NCI-H1930 (cell line): ENCODE results near the gene MAP3K19.
"Not testable (repeated sequence)": the region's sequence is repeated elsewhere in the genome, so short reads cannot be mapped to it uniquely, and the experiment has no call there.

ENCODE experiments used
- DNase-seq, 2 experiments: peaks; one replicate each; lab custom pipeline; 2025; lab: John Stamatoyannopoulos, UW

MAP3K19 gene

GRCh38 chr2:134985061-134985460, 62.2 kb downstream of the MAP3K19 start:
- DNase-seq, result no peak

DNA sequence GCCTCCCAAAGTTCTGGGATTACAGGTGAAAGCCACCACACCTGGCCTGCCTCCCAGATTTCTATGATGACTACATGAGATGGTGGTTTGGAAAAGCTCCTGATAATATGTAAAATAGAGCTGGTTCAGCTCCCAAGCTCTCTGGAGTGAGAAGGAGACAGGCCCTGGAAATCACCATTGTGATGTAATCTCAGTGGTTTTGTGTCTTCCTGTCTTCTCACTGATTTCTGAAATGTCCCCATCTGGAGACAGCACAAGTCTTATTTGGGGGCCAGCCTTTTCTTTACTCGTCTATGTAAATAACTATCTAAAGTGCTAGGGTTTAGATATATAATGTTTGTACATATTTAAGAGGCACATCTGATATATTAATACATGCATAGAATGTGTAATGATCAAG, 64.6 kb downstream of the MAP3K19 start:
- DNase-seq, result no peak

DNA sequence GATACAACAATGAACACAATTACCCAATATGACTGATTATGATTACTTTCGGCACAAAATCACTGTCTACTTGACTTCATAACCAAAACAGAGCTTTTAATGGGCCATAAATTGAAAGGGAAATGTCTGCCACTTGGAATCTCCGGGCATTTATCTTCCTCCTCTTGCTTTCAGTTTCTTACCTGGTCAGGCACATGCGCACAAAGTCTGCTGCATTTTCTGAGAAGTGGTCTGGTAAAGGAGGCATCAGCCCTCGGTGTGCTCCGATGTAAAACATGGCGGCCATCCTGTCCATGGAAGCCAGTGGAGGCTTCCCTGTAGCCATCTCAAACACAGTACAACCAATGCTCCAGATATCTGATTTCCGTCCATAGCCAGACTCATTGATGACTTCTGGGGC, 66.6 kb downstream of the MAP3K19 start:
- no peak for DNase-seq

DNA sequence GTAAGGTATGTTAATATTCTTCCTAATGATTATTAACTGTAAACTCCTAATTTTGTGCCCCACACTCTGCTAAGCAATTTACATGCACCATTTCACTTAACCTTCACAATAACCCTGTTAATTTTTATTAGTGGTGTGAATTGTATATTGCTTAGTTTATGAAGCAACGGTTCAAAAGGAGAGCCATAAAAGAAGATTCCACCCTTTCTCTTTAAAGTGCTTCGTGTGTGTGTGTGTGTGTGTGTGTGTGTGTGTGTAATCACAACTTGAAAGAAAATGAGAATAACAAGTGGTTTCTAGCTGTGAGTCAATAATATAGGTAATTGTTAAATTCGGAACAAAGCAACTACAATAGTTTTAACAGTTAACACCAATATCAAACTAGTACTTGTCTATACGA, 68.0 kb downstream of the MAP3K19 start:
- no peak for DNase-seq

GRCh38 chr2:134977104-134977503, 70.1 kb downstream of the MAP3K19 start:
- not testable (repeated sequence) for DNase-seq

DNA sequence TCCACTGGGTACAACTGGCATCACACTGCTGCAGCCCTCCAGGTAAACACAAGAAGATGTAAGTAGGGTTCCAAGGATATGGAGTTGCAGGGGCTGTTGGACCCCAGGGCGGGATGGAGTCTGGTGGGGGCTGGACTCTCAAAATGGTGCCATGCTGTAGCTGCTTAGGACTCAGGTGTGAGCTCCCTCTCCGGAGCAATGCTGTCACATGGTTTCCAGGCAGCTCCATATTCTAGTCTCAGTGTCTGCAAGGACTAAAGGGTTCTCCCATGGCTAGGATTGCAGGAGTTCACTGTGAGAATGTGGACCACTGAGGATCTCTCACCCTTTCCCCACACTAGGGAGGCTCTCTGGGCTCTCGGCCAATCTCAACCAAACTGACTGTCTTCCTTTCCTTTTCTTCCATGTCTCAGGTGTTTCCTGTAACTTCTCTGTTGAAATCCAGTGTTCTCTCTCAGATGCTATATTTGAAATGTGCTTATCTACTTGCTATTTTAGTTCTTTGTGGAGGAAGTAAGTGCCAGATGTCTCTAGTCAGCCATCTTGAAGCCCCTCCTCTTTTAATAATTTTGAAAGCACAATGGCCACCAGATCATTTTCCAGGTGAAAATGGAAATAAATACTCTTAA, 71.1 kb downstream of the MAP3K19 start:
- no peak for DNase-seq

DNA sequence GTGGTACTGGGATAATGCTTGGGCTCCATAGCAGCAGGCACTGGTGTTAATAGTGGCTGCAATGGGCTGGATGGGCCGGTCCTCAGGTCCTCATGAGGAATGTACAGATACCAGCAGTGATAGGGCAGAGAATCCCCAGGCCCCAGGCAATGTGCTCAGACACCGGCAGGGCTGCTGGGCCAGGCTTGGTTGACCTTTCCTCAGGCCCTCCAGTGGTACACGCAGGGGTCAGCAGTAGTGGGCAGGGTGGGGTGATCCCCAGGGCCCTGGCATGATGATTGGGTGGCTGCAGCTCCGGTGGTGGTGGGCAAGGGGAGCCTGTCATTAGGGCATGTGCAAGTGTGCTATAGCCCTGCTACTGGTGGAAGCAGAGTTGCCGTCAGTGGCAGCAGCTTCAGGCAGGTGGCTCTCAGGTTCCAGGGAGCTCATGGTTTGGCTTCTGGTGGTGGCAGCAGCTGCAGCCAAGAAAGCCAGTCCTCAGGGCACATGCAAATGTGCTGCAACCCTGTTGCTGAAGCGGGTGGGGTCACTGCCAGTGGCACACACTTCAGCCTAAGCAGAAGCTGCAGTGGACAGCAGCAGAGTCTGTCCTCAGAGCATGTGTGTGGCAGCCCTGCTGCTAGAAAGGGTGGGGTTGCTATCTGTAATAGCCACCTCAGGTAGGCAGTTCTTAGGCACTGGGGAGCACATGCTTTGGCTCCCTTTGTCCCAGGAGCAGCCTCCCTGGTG, 71.8 kb downstream of the MAP3K19 start:
- DNase-seq, result no peak

DNA sequence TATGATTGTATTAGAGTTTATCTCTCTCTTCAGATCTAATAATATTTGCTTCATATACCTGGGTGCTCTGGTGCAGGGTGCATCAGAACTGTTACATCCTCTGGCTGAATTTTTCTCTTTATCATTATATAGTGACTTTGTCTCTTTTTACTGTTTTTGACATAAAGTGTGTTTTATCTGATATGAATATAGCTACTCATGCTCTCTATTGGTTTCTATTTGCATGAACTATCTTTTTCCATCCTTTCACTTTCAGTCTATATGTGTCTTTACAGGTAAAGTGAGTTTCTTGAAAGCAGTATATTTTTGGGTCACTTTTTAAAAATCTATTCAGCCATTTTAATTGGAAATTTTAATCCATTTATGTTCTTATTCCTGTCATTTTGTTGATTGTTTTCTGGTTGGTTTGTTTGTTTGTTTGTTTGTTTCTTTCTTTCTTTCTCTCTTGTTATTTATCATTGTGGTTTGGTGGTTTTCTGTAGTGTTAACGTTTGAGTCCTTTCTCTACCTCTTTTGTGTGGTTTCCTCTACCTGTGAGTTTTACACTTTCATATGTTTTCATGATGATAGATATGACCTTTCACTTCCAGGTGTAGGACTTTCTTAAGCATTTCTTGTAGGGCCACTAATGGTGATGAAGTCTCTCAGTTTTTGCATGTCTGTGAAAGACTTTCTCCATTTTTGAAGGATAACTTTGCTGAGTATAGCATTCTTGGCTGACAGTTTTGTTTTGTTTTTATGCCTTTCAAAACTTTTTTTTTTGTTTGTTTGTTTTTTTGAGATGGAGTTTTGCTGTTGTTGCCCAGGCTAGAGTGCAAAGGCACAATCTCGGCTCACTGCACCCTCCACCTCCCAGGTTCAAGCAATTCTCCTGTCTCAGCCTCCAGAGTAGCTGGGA, 73.8 kb downstream of the MAP3K19 start:
- DNase-seq, result no peak

- DNase-seq, result not testable (repeated sequence)
Measured at GRCh38 chr2:134967166-134967565, 80.1 kb downstream of the MAP3K19 start.

DNA sequence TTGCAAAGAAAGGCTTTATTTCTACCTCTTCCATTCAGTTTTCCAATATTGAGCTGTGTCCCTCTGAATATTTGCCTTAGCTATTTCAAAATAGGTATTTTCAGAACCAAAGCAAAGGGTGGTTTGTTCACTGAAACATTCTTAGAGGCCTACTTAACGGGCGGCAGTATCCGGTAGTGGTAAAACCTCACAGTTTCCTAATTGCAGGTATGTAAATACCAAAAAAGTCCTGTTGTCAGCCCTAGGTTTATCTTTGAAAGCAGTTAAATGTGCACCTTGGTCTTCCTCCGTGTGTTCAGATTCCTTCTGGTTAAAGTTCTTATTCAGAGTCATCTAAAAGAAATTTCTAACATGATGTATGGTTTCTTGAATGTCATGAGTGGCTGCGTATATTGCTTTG, 89.8 kb downstream of the MAP3K19 start:
- DNase-seq, result no peak

DNA sequence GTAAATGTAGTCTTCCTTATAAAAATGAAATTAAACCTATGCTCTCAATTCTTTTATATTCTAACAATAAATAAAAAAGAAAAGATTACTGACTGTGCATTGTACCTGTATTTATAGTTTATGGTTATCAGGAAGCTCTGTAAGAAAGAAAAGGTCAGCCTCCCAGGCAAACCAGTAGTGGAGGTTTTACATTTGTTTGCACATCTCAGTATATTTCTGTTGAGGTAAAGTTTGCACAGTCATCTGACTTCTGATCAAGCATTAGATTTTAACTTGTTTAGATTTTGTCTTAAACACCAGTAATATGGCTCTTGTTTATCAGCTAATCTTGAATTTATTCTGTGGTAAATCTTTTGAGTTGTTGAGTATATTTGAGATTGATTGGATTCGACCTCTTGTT, 91.5 kb downstream of the MAP3K19 start:
- no peak for DNase-seq

GRCh38 chr2:134954065-134954464, 93.2 kb downstream of the MAP3K19 start:
- DNase-seq, result no peak

DNA sequence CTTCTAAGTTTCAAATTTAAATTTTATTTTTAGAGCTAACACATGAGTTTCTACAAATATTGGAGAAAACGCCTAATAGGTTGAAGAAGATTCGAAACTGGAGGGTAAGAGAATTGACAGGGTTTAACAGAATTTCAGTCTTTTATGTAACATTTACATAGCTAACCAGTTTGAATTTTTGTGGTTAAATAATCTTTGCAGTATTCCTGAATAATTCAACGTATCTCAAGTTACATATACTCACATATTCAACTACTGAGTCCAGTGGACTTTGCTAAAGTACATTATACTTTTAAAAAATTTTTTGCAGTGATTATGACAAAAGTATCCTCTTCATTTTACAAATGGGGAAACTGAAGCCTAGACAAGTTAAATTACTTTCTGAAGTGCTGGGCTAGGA, 94.6 kb downstream of the MAP3K19 start:
- DNase-seq, result no peak

DNA sequence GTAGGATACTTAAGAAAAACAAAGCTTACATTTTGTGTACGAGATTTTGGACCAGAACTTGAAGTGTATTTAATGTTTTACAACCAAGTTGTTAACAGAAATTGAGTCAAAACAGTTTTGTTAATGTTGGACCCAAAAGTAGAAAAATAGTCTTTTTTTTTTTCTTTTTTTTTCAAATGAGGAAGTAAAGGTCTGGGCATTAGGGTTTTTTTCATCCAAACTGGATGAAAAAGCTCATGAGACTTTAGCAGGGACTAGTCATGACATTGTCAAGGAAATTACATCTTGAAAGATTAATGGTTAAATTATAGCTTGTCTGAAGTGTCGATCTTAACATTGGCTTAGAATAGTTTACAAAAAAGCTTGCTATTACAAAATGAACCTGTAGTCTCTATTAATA, 96.4 kb downstream of the MAP3K19 start:
- DNase-seq, result no peak

DNA sequence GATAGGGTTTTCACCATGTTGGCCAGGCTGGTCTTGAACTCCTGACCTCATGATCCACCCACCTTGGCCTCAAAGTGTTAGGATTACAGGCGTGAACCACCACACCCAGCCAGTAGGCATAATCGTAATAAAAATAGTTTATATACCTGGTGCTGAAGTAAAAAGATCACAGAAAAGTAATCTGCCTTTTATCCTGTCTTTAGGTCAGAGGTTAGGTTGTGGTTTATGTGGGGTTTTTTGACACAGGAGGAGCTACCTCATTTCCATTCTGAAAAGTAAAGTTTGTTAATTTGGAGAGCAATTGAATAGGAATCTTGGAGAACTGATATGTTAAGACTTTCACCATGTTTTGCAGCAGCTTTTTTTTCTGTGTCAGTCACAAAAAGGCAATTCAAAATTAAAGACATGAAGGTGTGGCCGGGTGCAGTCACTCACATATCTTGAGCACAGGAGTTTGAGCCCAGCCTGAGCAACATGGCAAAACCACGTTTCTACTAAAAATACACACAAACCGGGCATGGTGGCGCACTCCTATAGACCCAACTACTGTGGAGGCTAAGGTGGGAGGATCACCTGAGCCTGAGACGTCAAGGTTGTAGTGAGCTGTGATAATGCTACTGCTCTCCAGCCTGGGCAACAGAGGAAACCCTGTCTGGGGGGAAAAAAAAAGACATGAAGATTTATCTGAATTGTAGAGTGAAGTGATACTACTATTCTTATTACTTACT, 97.1 kb downstream of the MAP3K19 start:
- DNase-seq, result no peak

DNA sequence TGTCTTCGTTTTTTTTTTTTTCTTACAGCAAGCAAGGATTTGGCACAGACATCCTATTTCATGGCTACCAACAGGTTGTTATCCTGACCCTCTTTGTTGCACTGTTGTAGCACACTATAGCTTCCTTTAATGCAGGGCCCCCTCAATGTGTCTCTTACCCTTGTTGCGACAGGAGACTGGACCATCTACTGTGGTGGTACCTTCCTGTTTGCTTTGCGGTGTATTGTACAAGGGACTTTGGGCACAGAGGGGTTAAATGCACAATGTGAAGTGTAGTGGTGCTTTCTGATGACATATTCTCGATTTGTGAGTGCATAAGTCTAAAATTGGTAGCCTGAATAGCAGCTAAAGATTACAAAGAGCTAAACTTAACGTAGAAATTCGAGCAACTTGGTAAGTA, 101.2 kb downstream of the MAP3K19 start:
- DNase-seq, result no peak

DNA sequence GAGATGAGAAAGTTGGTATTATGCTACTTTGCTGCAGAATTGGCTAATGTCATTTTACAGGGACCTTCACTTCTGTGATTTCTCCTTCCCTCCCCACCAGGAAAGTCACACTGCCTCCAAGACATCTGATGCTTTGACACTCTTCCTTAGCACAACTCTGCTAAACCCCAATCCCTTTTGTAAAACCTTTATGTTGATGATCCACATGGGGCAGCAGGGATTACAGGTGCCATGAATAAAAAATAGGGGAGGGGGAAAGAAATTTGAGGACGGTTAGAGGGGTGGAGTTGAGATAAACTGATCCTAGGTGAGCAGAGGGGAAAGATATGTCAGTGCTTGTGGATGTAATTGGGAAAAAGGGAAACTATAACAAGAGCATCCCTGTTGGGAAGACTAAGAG, 102.3 kb downstream of the MAP3K19 start:
- no peak for DNase-seq

- DNase-seq, result no peak
Measured at GRCh38 chr2:134943540-134943939, 103.7 kb downstream of the MAP3K19 start.

DNA sequence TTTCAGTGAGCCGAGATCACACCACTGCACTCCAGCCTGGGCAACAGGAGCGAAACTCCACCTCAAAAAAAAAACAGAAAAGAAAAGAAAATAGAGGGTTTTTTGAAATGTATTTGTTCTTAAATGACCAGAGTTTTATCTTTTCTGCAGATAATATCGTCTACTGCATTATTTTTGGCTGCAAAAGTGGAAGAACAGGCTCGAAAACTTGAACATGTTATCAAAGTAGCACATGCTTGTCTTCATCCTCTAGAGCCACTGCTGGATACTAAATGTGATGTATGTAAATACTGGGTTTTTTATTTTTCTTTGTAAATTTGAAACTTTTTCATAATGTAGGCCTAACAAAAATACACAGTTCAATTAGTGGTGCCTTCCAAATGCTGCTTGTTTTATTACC, 110.6 kb downstream of the MAP3K19 start:
- no peak for DNase-seq

DNA sequence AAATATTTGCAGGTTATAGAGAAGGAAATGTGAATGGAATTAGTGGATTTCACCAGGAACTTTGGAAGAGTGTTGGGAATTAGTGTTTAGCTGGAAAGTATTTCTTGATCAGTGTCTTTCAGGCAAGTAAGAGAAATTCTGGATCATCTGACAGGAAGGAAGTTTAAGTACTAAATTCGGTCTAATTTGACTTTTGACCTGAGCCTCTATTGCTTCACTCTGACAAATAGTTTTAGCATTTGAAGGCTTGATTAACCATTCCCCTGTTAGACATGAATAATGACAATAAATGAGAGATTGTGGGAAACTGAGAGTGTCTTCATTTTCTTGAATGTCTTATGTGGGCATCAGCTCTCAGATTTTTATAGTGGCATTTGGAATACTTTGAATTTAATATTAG, 112.6 kb downstream of the MAP3K19 start:
- DNase-seq, result no peak

GRCh38 chr2:134934150-134934549, 113.1 kb downstream of the MAP3K19 start:
- DNase-seq, result no peak

DNA sequence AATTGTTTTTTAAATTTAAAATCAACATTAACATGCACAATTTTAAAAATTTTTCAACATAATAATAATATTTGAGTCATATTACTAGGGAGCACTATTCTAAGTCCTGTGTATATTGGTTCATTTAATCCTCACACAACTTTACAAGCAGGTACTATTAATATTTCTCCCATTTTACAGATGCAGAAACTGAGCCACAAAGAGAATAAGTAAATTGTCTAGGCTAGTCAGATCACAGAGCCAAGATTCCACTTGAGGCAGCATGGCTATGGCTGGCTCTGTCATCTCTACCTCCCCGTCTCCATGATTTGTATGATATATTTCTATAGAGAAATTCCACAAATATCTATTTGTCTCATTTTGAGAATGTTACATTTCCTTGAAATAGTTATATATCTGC, 113.5 kb downstream of the MAP3K19 start:
- DNase-seq, result no peak
